Psoas muscle (tissue), 8 donors: ENCODE data around the gene SOX1. TPM values are rescaled to one million over a fixed set of nuclear protein-coding genes. Genes with fewer than 3 reads are reported as not detected.

Experiments
- ATAC-seq, 4 donors: fragments of 200-7000 bp; cut with Tn5 transposase; one replicate each; pipeline ENCODE4 v1.9.1; 2020; ENCODE audit warnings: moderate library complexity in 3 of 4, mild to moderate bottlenecking in 2 of 4
- DNase-seq, 2 donors: peaks; one replicate each; pipeline ENCODE4 v3.0.0-alpha.2; 2020
- H3K27ac ChIP-seq: fragments of 200-600 bp; one replicate; pipeline ENCODE4 v1.8.0; 2022
- H3K27me3 ChIP-seq, 3 donors: fragments of 200-600 bp in 1 of 3; one replicate each; pipeline versions ENCODE4 v1.6.1 to v1.8.0; 2013 to 2022; ENCODE audit warnings: low read length in 2 of 3, mild to moderate bottlenecking in 2 of 3, moderate library complexity in 1 of 3; ENCODE audit not compliant: insufficient read depth in 3 of 3
- H3K36me3 ChIP-seq, 2 donors: fragments of 200-600 bp in 1 of 2; one replicate each; pipeline versions ENCODE4 v1.6.1 to v1.8.0; 2013 to 2022; ENCODE audit warnings: low read depth in 1 of 2, mild to moderate bottlenecking in 1 of 2, moderate library complexity in 1 of 2; ENCODE audit not compliant: insufficient read depth in 1 of 2
- H3K4me1 ChIP-seq: fragments of 200-600 bp; one replicate; pipeline ENCODE4 v1.8.0; 2022
- H3K4me3 ChIP-seq: fragments of 200-600 bp; one replicate; pipeline ENCODE4 v1.8.0; 2022; ENCODE audit warnings: mild to moderate bottlenecking
- H3K9me3 ChIP-seq: fragments of 200-600 bp; one replicate; pipeline ENCODE4 v1.8.0; 2022
- WGBS, 3 donors: extraction: QIAGEN DNeasy Blood & Tissue Kit; methylation state at CpG; one replicate each; pipeline versions ENCODE4 v1.1.6 to v1.1.7; 2013; 5-methylcytosine and 5-hydroxymethylcytosine counted together
- intact Hi-C, 2 donors: fragments of 100-400 bp; cut with DNase I; formaldehyde crosslinking; loops; one replicate each; pipeline versions ENCODE4 v1.11.0 to v1.14.2; 2022
- polyA plus RNA-seq, 3 donors: library from polyadenylated mRNA; stranded (reverse); fragments of 200-250 nt; gene quantifications; one replicate each; pipeline ENCODE4 v1.2.3, GENCODE V29; 2013
- total RNA-seq, 4 donors: library from RNA; stranded (reverse); fragmentation: NEBNext Ultra II Directional in 2 of 4; extraction: Animal tissue kit (Norgen Biotek cat#: 25700) in 2 of 4; gene quantifications; one replicate each; pipeline versions ENCODE4 v1.2.1 to v1.2.4, GENCODE V29; 2021 to 2023
- TF ChIP-seq, protein P1 (sequence below): fragments of 200-600 bp; IDR thresholded peaks from one replicate; pipeline ENCODE4 v1.8.0; 2022; ENCODE audit warnings: antibody characterized with exemption
- donor health status: healthy with polysubstance abuse.
- donor health status: DM: no; HTN: no; CAD: no; lungs with moderate emphysema.
- donor health status: Bipolar disorder and iron deficiency.
- donor health status: healthy.
- donor health status: DM: yes; HTN: yes; CAD: no.
- donor health status: DM: no; HTN: no; CAD: no.
- donor health status: DM: no; HTN: no; CAD: no.
- donor health status: DM: yes; HTN: yes; CAD: no.

The SOX1 gene
- total and polyA plus RNA-seq, 7 donors, result not detected

DNA sequence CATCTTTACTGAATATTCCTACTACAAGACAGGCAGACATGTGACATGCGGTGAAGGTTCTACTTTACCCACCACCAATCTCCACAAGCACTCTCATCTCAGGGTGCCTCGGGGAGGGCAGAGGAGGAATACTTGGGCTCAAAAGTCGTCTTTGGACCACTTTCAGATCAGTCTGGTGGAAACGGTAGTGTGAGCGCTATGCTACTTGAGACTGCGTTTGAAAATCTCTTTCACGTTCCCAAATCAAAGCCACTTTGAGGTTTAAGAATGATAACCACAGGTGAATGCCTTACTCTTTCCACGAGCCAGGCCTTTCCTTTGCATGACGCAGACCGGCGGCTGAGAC lies 1.5 kb upstream of the SOX1 start:
- no peak for ATAC-seq
- Histone ChIP-seq H3K36me3 (no peaks in the 10 kb centered on the region), H3K4me1 (no peaks in the 10 kb centered on the region), H3K9me3 (no peaks in the 10 kb centered on the region), H3K27me3 (peaks cover 9 to 92% (median 31%) of the 10 kb centered on the region in 3 donors), H3K4me3 (no peak overlapping the region), H3K27ac (no peak overlapping the region)
- DNase-seq, result no peak
- intact Hi-C loops, result no loop called here
- 7 to 11% (median 9%) methylated on average over 11 of the region's 11 CpGs for WGBS, 3 donors
- TF ChIP-seq, protein P1, sequence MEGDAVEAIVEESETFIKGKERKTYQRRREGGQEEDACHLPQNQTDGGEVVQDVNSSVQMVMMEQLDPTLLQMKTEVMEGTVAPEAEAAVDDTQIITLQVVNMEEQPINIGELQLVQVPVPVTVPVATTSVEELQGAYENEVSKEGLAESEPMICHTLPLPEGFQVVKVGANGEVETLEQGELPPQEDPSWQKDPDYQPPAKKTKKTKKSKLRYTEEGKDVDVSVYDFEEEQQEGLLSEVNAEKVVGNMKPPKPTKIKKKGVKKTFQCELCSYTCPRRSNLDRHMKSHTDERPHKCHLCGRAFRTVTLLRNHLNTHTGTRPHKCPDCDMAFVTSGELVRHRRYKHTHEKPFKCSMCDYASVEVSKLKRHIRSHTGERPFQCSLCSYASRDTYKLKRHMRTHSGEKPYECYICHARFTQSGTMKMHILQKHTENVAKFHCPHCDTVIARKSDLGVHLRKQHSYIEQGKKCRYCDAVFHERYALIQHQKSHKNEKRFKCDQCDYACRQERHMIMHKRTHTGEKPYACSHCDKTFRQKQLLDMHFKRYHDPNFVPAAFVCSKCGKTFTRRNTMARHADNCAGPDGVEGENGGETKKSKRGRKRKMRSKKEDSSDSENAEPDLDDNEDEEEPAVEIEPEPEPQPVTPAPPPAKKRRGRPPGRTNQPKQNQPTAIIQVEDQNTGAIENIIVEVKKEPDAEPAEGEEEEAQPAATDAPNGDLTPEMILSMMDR, result no peak

DNA sequence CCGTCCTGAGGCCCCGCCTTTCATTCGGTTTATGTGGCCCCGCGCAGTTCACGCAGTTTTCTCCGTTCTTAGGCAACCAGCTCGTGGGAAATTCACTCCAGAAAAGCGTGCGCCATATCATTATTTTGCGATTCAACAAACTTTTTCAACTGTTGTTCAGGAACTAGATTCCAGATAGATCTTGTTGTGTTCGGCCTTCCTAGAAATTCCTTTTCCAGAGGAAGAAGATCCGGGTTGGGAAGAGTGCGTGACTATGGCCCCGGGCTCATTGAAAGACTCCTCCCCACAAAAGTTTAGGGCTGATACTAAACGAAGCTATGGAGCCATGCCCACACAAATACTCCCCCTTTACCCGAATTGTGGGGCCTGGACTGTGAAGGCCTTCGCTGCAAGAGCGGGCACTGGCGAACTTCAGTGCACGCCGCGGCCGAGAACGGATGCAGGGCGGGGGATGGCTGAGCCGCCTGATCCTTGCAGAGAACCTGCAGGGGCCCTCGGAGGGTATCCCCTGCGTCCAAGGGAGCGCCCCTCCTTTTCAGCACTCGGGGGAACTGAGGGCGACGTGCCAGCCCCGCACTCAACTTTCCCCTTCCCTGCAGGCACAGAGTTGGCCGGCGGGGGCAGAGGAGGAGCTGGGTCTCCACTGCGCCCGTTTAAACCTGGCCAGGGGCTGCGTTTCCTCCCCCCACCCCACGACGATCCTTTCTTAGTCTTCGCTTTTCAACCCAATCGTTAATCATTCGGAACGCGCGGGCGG lies 904 bp upstream of the SOX1 start:
- no peak for ATAC-seq
- no peak for DNase-seq
- Histone ChIP-seq H3K36me3 (no peaks in the 10 kb centered on the region), H3K27me3 (peaks cover 9 to 92% (median 31%) of the 10 kb centered on the region in 3 donors), H3K27ac (no peak overlapping the region), H3K4me3 (peak overlapping the region; percentile 49), H3K9me3 (no peaks in the 10 kb centered on the region), H3K4me1 (no peaks in the 10 kb centered on the region)
- TF ChIP-seq, protein P1, result no peak
- intact Hi-C loops, result no loop called here
- 4 to 5% (median 4%) methylated on average over 39 to 48 of the region's 48 CpGs for WGBS, 3 donors

DNA sequence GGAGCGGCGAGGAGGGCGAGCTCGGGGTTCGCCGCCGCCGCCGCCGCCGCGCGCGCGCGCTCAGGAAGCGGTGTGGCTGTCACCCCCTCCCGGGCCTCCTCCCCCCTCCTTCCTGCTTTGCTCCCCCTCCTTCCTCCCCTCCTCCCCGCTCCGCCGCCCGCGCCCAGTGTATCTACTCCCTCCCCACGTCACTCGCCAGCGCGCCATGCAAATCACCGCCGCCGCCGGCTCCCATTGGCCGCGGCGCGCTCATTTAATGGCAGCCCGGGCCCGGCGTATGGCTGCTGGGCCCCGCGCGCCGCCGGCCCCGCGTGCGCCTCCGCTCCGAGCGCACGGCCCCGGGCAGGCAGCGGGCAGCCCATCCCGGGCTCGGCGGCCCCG lies 335 bp upstream of the SOX1 start:
- intact Hi-C loops, result no loop called here
- peak; percentile 38 to 74 for DNase-seq
- TF ChIP-seq, protein P1, result no peak
- no peaks in the 10 kb centered on the region for H3K9me3 ChIP-seq
- peak overlapping the region; percentile 49 for H3K4me3 ChIP-seq
- H3K27ac ChIP-seq, result no peak overlapping the region
- ATAC-seq, result peak in 3 of 4 donors; percentile 45 to 59 (median 53)
- H3K36me3 ChIP-seq, result no peaks in the 10 kb centered on the region
- H3K4me1 ChIP-seq, result no peaks in the 10 kb centered on the region
- peaks cover 9 to 92% (median 28%) of the 10 kb centered on the region in 3 donors for H3K27me3 ChIP-seq
- 0 to 2% (median 1%) methylated on average over 24 to 52 of the region's 56 CpGs for WGBS, 3 donors

DNA sequence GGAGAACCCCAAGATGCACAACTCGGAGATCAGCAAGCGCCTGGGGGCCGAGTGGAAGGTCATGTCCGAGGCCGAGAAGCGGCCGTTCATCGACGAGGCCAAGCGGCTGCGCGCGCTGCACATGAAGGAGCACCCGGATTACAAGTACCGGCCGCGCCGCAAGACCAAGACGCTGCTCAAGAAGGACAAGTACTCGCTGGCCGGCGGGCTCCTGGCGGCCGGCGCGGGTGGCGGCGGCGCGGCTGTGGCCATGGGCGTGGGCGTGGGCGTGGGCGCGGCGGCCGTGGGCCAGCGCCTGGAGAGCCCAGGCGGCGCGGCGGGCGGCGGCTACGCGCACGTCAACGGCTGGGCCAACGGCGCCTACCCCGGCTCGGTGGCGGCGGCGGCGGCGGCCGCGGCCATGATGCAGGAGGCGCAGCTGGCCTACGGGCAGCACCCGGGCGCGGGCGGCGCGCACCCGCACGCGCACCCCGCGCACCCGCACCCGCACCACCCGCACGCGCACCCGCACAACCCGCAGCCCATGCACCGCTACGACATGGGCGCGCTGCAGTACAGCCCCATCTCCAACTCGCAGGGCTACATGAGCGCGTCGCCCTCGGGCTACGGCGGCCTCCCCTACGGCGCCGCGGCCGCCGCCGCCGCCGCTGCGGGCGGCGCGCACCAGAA lies 1.1 kb downstream of the SOX1 start:
- WGBS, 3 donors, result 0 to 2% (median 2%) methylated on average over 30 to 103 of the region's 103 CpGs
- no peaks in the 10 kb centered on the region for H3K36me3 ChIP-seq
- no peaks in the 10 kb centered on the region for H3K4me1 ChIP-seq
- ATAC-seq (no peak), DNase-seq (no peak)
- intact Hi-C loops, result no loop called here
- H3K9me3 ChIP-seq, result no peaks in the 10 kb centered on the region
- TF ChIP-seq, protein P1, result no peak
- no peak overlapping the region for H3K27ac ChIP-seq
- no peak overlapping the region for H3K4me3 ChIP-seq
- H3K27me3 ChIP-seq, result peaks cover 13 to 92% (median 31%) of the 10 kb centered on the region in 3 donors
